ENCODE measurements around the gene ILRUN. TPM values are rescaled to one million over a fixed set of nuclear protein-coding genes. Genes with fewer than 3 reads are reported as not detected.
A peak's percentile ranks its signal among the peaks of the same experiment; 100 is the strongest.

ILRUN gene
- total and polyA plus RNA-seq, 9 of the 15 experiments (the other 6 are each of a cell fraction or from before 2014, with no cell fraction given) = 24.9 to 78.9 (median 53.4) TPM

- no peak for TF ChIP-seq NCOA1 (IDR thresholded peaks at IDR 0.05; ENCODE audit: low read depth)
- no peak for TF ChIP-seq ZFP36 (IDR thresholded peaks at IDR 0.05; ENCODE audit: low read depth, low read length, partially characterized antibody)
- TF ChIP-seq PRDM10 (IDR thresholded peaks at IDR 0.05; ENCODE audit: partially characterized antibody) = peak; percentile 75
- no peak for TF ChIP-seq JUNB (CRISPR knock-in tag; conservative IDR thresholded peaks at IDR 0.05)
- peak; percentile 85; the same call in 1 of the 2 replicates for TF ChIP-seq CEBPB (tag; IDR thresholded peaks at IDR 0.05)
- TF ChIP-seq CREB5 (CRISPR knock-in tag; IDR thresholded peaks at IDR 0.05) = no peak
- TF ChIP-seq ZNF589 (CRISPR knock-in tag; IDR thresholded peaks at IDR 0.05; ENCODE audit: low read depth) = peak; percentile 96
- TF ChIP-seq ZNF507 (tag; conservative IDR thresholded peaks at IDR 0.05) = 0 out of 2 replicates have a peak, but pooled peaks have one; percentile 30
- peak; percentile 15; the same call in 1 of the 2 replicates for TF ChIP-seq MEF2D (tag; conservative IDR thresholded peaks at IDR 0.05; ENCODE audit: low read depth)
- no peak for TF ChIP-seq NUFIP1 (IDR thresholded peaks at IDR 0.05; ENCODE audit: partially characterized antibody)
- 0 out of 2 replicates have a peak, but pooled peaks have one; percentile 10 for TF ChIP-seq PHF8 (IDR thresholded peaks at IDR 0.05; ENCODE audit: borderline replicate concordance, low read length)
- peak; percentile 92 for TF ChIP-seq POLR2H (tag; IDR thresholded peaks at IDR 0.05; ENCODE audit: low read depth)
- no peak; the same call in 1 of the 2 replicates for TF ChIP-seq KAT7 (CRISPR knock-in tag; IDR thresholded peaks at IDR 0.05; ENCODE audit: borderline replicate concordance)
- peak; percentile 35; the same call in 1 of the 2 replicates for TF ChIP-seq HMG20B (CRISPR knock-in tag; IDR thresholded peaks at IDR 0.05)
- no peak for TF ChIP-seq PCBP2 (IDR thresholded peaks at IDR 0.05; ENCODE audit: low read depth, low read length, poor library complexity, severe bottlenecking)
- no peak for TF ChIP-seq EGR1 (conservative IDR thresholded peaks at IDR 0.05)
- TF ChIP-seq ZNF316 (IDR thresholded peaks at IDR 0.05) = peak; percentile 100
- TF ChIP-seq POLR2B (IDR thresholded peaks at IDR 0.05; ENCODE audit: low read depth, partially characterized antibody) = no peak
- no peak for TF ChIP-seq SRSF3 (IDR thresholded peaks at IDR 0.05; ENCODE audit: insufficient read depth, low read length)
- TF ChIP-seq ZNF212 (CRISPR knock-in tag; IDR thresholded peaks at IDR 0.05) = no peak
- peak; percentile 47 for TF ChIP-seq GABPA (tag; conservative IDR thresholded peaks at IDR 0.05; ENCODE audit: low read depth)
- TF ChIP-seq SMARCA5 (IDR thresholded peaks at IDR 0.05) = no peak
- TF ChIP-seq IFI16 (CRISPR knock-in tag; IDR thresholded peaks at IDR 0.05) = no peak
- 0 out of 2 replicates have a peak, but pooled peaks have one; percentile 29 for TF ChIP-seq ZNF445 (CRISPR knock-in tag; IDR thresholded peaks at IDR 0.05; ENCODE audit: low read depth)
- peak; percentile 87 for TF ChIP-seq ARID1B (IDR thresholded peaks at IDR 0.05)
- TF ChIP-seq LARP7 (IDR thresholded peaks at IDR 0.05) = no peak
- no peak for TF ChIP-seq TRIM24 (IDR thresholded peaks at IDR 0.05)
Observed at GRCh38 chr6:34664256-34664971, 32.2 kb downstream of the ILRUN start (continued).

All from K562 (cell line).